ENCODE measurements around the gene PHF20.
"Not testable (repeated sequence)": the region's sequence is repeated elsewhere in the genome, so short reads cannot be mapped to it uniquely, and the experiment has no call there.

Gene PHF20

DNA sequence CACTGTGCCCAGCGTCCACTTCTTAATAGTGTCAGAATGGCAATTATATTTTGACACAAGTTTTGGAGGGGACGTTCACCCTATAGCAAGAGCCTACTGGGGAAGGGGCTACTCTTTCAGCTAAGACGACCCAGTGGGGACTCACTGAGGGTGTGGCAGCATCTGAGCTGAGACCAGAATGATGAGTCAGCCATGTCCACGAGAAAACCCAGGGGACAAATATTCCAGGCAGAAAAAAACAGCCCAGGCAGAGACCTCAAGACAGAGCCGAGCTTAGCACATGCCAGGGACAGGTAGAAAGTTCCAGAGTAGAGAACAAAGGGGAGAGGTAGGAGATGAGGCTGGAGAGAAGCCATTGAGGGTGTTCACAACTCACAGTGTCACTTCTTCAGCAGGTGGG, 207.7 kb downstream of the PHF20 start:
- DNase-seq, result peak; percentile 22

DNA sequence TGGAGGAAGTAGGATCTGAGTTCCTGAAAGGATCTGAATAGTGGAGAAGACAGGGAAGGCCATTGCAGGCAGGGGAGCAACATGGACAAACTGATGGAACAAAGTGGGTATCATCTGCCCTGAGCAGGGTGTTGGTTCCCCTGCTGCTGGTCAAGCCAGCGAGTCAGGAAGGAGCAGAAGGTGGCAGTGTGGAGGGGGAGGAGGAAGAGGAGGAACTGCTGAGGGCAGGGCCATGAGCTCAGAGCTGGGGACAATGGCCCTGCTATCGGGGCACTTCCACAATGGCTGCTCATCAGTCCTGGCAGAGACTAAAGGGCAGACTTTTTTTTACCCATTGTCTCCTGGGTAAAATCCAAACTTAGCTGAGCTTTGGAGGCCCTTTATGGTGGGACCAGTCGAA, 210.2 kb downstream of the PHF20 start:
- no peak for DNase-seq

DNA sequence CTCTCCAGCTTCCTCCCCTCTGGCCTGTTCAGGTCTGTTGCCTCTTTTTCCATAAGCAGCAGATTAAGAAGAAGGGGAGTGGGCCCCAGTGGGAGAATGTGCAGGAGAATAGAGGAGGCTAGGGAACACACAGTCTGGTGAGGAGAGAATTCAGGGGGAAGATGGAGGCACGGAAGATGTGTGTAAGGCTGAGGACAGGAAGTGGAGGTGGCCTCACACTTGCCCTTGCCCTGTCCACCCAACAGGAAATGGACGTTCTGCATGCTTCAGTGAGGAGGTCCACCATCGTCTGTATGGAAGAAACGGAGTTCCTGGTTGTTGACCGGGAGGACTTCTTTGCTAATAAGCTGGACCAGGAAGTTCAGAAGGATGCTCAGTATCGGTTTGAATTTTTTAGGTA, 212.6 kb downstream of the PHF20 start:
- no peak for DNase-seq

DNA sequence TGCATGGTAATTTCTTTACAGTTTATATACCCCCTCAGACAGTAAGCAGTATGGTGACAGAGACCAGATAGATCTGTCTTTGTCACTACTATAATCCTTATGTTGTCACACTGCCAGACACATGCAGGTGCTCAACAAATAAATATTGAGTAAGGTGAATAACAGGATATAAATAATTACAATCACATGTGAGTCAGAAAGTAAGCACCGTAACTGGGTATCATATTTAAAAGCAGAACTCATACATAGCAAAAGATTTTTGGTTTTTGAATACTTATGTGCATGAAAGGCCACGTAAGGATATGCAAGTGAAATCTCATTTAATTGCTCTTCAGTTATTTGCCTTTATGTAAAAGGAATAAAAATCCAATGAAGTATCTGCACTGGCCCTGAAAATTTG, 214.0 kb downstream of the PHF20 start:
- DNase-seq, result no peak

DNA sequence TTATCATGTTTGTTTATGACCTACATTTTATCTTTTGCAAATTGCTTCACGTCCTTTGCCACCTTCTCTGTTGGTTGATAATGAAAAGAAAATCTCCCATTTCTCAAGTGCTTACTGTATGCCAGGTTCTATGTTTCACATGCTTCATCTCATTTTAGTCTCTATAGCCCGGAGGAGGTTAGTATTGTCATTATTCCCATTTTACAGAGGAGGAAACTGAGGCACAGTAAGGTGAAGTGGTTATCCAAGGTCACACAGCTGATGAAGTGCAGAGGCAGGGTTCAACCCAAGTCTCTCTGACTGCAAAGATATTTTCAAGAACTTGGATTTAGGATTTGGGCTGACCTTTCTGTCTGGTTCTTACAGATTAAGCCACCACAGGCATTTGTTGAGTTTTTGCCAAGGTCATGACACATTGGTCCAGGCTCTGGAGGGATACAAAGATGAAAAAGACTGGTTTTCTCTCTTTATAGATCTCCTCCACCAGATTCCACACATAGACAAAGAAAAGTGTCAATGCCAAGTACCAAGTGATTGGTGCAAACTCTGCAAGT, 217.2 kb downstream of the PHF20 start:
- DNase-seq, result no peak

DNA sequence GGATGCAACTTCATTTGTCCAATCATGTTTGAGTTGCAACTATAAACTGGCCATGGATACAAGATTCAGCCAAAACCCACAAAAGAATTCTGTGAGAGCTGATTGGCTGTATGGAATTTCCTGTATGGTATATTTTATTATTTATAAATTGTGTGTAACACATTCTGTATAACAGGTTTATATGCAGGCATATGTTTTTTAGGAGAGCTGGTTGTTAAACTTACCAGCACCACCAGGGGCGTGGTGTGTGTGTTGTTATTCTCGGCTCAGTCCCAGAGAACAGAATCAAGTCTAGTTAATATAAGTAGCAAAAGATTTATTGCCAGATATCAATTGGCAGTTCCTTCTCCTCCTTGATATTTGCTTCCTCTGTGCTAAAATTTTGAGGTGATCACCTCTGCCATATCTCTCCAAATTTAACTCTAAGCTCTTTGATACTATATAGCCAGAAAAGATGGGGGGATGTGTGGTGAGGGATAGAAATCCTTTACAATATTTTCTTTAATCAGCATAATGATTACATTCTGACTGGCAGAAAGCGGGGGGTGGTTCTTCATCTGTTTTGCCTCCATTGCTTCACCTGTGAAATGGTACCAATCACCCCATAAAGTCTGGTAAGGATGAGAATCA, 219.4 kb downstream of the PHF20 start:
- DNase-seq, result peak; percentile 32

DNA sequence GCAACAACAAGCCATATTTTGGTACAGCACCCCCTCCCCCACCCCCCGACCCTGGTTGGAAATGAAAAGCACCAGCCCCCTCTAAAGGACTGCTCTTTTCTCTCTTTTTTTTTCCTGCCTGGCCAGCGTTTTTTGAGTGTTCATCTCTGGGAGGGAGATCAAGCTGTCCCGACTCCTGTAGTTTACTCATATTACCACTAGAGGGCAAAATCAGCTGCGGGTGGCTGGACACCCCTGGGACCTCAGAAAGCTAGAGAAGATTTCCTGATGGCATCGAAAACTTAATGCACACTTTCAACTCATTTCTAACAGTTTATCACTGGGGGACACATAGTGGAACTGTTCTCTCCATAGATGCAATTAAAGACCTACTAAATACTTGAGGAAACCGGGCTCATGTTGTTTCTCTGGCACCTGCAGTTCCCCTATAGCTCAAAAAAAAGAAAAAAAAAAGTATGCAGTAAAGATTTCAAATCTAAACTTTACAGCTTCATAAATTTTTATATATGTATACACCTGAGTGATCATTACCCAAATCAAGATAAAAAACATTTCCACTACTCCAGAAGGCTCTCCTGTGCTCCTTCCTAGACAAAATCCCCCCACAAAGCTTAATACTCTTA, 221.0 kb downstream of the PHF20 start:
- DNase-seq, result peak; percentile 72

DNA sequence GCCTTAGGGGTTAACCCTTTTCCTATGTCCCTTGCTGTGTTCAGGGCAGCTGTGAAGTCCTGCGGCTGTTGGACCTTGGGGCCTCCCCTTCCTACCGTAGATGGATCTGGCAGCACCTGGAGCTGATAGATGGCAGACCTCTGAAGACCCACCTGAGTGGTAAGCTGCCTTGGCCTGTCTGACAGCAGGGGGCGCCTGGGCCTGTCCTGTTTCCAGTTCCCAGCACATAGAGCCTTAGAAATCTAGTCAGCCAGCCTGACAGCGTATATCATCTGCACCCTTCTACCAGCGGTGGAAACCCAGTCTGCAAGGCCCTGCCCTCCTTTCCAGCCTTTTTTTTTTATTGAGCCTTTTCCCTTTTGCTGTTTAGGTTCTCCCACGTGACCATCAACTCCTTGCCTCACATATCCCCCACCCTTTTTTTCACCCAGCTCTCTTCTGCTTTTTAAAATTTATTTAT, 223.2 kb downstream of the PHF20 start:
- peak; percentile 75 for DNase-seq

DNA sequence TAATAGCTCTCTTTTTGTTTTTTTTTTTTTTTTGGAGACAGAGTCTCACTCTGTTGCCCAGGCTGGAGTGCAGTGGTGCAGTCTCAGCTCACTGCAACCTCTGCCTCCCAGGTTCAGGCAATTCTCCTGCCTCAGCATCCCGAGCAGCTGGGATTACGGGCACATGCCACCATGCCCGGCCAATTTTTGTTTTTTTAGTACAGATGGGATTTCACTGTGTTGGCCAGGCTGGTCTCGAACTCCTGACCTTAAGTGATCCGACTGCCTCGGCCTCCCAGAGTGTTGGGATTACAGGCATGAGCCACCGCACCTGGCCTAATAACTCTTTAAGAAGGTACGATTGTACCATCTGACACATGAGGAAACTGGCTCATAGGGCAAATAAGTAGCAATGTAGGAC, 224.7 kb downstream of the PHF20 start:
- not testable (repeated sequence) for DNase-seq
